Measurements from ENCODE around the gene MAD1L1.

Gene MAD1L1

DNA sequence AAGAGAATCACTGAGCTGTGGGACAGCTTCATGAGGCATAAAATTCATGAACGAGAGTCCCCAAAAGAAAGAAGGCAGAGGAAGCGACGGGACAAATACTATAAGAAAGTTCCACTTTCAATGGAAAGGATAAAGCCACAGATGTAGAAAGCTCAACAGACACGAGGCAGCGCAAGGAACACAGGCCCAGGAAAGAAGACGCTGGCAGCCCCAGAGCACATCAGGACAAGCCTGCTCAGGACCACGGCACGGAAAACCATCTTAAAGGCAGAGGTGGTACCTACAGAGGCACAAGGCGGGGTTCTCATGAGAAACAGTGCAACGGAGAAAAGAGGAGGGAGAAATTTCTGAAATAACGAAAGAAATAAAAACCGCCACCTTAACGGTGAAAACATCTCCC lies 273.4 kb downstream of the MAD1L1 start:
- H3K4me3 ChIP-seq: no peak overlapping the region
- DNase-seq (ENCODE audit: low read depth, low spot score): no peak
- TF ChIP-seq POLR2AphosphoS5 (IDR thresholded peaks at IDR 0.05; ENCODE audit: borderline replicate concordance, low read depth, low read length): no peak
- TF ChIP-seq EZH2 (IDR thresholded peaks at IDR 0.05): no peak
- no peak for TF ChIP-seq FOXP2 (optimal IDR thresholded peaks at IDR 0.05; ENCODE audit: control extremely low read depth, extremely low read length, insufficient read depth)
- H3K27ac ChIP-seq: no peak overlapping the region
- H3K9ac ChIP-seq (ENCODE audit: insufficient read length): no peak overlapping the region
- no peaks in the 10 kb centered on the region for H3K9me3 ChIP-seq (ENCODE audit: low read depth, low read length)
- H3K36me3 ChIP-seq (ENCODE audit: insufficient read depth, low read length): peaks cover 4% of the 10 kb centered on the region; the same call in 1 of the 2 replicates

GRCh38 chr7:1957471-1958225 lies 275.1 kb downstream of the MAD1L1 start:
- no peak for DNase-seq (ENCODE audit: low read depth, low spot score)
- Histone ChIP-seq H3K27ac (no peak overlapping the region), H3K9me3 (ENCODE audit: low read depth, low read length) (no peaks in the 10 kb centered on the region), H3K36me3 (ENCODE audit: insufficient read depth, low read length) (peaks cover 4% of the 10 kb centered on the region; the same call in 1 of the 2 replicates), H3K4me3 (no peak overlapping the region), H3K9ac (ENCODE audit: insufficient read length) (no peak overlapping the region)
- TF ChIP-seq FOXP2 (optimal IDR thresholded peaks at IDR 0.05; ENCODE audit: control extremely low read depth, extremely low read length, insufficient read depth) (no peak), EZH2 (IDR thresholded peaks at IDR 0.05) (no peak), POLR2AphosphoS5 (IDR thresholded peaks at IDR 0.05; ENCODE audit: borderline replicate concordance, low read depth, low read length) (no peak)

DNA sequence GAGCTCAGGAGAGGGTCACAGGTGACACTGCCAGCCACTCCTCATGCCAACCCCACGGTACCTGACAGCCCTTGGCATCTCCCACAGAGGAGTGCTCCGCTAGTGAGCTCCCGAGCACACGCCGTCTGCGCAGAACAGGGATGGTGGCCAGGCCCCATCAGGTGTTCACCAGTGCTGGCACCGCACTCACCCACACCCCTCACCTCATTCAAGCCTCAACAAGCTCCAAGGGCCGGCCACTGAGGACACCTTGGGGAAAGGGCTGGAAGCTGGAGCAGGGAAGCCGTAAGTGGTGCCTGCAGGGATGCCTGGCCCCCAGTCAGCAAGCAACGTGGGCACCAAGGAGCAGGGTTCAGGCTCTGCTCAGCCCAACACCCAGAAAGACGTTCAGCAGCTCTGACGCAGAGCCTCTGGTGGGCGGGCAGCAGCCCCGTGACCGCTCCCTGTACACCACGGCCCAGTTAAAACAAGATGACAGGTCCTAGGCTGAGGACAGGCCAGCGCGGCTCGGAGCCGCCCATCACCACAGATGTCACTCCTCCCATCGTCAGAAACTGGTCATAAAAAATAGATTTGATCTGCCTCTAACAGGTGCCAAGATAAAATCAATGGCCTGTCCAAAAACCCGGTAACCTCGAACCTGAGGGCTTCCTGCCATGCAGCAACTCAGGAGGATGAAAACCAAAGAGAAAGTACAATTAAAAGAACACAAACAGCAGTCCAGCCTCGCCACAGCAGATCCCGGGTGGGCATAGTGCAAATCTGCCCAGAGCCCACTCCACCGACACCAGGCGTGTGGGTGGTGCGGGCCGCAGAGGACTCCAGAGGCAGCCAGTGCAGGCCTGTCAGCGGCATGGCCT lies 275.9 kb downstream of the MAD1L1 start:
- H3K9me3 ChIP-seq (ENCODE audit: low read depth, low read length): no peaks in the 10 kb centered on the region
- peaks cover 2% of the 10 kb centered on the region; the same call in 1 of the 2 replicates for H3K36me3 ChIP-seq (ENCODE audit: insufficient read depth, low read length)
- TF ChIP-seq EZH2 (IDR thresholded peaks at IDR 0.05) (no peak), FOXP2 (optimal IDR thresholded peaks at IDR 0.05; ENCODE audit: control extremely low read depth, extremely low read length, insufficient read depth) (no peak), POLR2AphosphoS5 (IDR thresholded peaks at IDR 0.05; ENCODE audit: borderline replicate concordance, low read depth, low read length) (no peak)
- H3K4me3 ChIP-seq: no peak overlapping the region
- no peak for DNase-seq (ENCODE audit: low read depth, low spot score)
- no peak overlapping the region for H3K9ac ChIP-seq (ENCODE audit: insufficient read length)
- no peak overlapping the region for H3K27ac ChIP-seq

DNA sequence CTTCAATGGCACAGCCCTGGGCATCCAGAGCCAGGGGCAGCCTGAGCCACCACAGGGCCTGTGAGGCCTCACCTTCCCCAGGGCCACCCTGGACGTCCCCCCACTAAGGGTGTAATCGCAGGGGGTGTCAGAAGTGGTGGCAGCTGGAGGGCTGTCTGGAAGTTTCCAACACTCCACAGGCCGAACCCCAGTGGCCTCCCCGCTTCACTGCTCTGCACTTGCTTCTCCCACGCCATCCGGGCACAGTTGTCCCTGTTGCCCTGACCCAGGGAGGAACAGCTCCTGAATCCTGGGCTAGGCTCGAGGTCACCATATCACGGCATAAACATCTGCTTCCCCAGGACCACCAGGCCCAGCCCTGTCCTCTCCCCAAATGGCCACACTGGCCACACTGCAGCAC lies 276.6 kb downstream of the MAD1L1 start:
- H3K36me3 ChIP-seq (ENCODE audit: insufficient read depth, low read length): no peaks in the 10 kb centered on the region
- no peak for TF ChIP-seq FOXP2 (optimal IDR thresholded peaks at IDR 0.05; ENCODE audit: control extremely low read depth, extremely low read length, insufficient read depth)
- TF ChIP-seq POLR2AphosphoS5 (IDR thresholded peaks at IDR 0.05; ENCODE audit: borderline replicate concordance, low read depth, low read length): no peak
- TF ChIP-seq EZH2 (IDR thresholded peaks at IDR 0.05): no peak
- no peaks in the 10 kb centered on the region for H3K9me3 ChIP-seq (ENCODE audit: low read depth, low read length)
- H3K27ac ChIP-seq: no peak overlapping the region
- H3K4me3 ChIP-seq: no peak overlapping the region
- DNase-seq (ENCODE audit: low read depth, low spot score): no peak
- H3K9ac ChIP-seq (ENCODE audit: insufficient read length): no peak overlapping the region

DNA sequence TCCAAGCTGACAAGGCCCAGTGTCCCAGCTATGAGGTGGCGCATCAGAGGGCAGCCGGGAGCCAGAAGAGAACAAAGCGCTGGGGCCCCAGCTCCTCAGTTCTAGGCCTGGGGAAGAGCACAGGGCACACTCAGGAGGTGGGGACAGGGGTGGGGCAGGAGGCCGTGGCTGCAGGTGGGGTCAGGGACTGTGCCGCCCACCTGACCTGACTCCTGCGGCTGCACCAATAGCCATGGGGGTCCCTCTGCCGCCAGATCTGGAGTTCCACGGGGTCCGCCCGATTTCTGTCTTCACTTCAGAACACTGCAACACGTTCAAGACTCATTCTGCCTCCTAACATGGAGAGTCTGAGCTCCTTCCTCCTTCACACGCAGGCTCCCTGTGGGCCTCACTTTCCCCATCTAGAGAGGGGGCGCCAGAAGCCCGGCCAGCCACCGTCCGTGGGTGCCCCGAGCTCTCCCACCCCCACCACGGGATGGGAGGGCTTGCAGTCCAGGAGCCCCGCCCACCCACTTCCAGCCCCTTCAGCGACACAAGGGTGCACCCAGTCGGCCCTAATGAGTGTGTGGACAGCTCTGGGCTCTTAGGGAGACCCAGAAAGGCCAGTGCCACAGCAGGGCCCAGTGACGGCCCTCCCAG lies 278.3 kb downstream of the MAD1L1 start:
- Histone ChIP-seq H3K9ac (ENCODE audit: insufficient read length) (no peak overlapping the region), H3K4me3 (peak overlapping the region; percentile 30; the same call in 1 of the 2 replicates), H3K36me3 (ENCODE audit: insufficient read depth, low read length) (no peaks in the 10 kb centered on the region), H3K9me3 (ENCODE audit: low read depth, low read length) (no peaks in the 10 kb centered on the region), H3K27ac (peak overlapping the region; percentile 71)
- no peak for DNase-seq (ENCODE audit: low read depth, low spot score)
- TF ChIP-seq EZH2 (IDR thresholded peaks at IDR 0.05): no peak
- TF ChIP-seq FOXP2 (optimal IDR thresholded peaks at IDR 0.05; ENCODE audit: control extremely low read depth, extremely low read length, insufficient read depth): no peak
- TF ChIP-seq POLR2AphosphoS5 (IDR thresholded peaks at IDR 0.05; ENCODE audit: borderline replicate concordance, low read depth, low read length): no peak

DNA sequence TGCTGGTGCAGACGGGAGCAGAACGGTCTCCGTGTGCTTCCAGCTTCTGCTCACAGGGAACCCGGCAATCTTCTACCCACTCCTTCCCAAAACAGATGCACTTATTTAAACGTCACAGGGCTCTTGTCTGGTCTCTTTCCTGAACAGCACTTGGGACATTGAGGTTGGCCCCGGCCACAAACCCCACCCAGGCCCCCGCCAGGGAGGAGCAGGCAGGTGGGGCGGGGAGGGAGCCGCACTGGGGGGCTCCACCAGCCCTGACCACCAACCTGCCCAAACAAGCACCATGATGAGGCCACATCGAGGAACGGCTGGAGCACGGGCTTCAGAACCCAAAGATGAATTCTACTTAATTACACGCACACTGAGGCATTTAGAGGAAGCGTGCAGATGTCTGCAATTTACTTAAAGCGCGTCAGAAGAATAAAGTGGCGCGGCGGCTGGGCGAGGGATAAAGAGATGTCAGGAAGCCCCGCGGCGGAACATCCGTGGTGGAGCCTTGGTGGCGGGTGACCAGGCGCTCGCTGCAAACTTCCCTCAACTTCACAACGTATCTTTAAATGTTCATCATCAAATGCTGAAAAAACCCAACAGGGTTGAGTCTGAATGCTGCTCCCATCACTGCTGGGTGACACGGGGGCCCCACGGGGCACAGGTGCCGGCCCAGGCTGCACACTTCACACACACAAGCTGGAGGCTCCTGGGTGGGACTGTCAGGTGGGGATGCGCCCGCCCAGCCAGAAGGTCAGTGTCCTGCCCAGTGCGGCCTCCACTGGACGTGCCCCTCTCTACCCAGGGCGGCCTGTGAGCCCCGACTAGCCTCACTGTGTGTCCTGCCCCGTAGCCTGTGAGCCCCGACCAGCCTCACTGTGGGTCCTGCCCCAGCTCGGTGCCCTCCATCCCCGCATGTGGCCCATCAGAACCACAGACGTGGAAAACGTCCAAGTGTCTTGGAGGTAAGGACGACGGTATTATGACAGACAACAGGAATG lies 279.2 kb downstream of the MAD1L1 start:
- Histone ChIP-seq H3K9ac (ENCODE audit: insufficient read length) (no peak overlapping the region), H3K4me3 (no peak overlapping the region), H3K27ac (no peak overlapping the region), H3K9me3 (ENCODE audit: low read depth, low read length) (no peaks in the 10 kb centered on the region), H3K36me3 (ENCODE audit: insufficient read depth, low read length) (no peaks in the 10 kb centered on the region)
- no peak for DNase-seq (ENCODE audit: low read depth, low spot score)
- TF ChIP-seq POLR2AphosphoS5 (IDR thresholded peaks at IDR 0.05; ENCODE audit: borderline replicate concordance, low read depth, low read length): no peak
- TF ChIP-seq EZH2 (IDR thresholded peaks at IDR 0.05): no peak
- no peak for TF ChIP-seq FOXP2 (optimal IDR thresholded peaks at IDR 0.05; ENCODE audit: control extremely low read depth, extremely low read length, insufficient read depth)

GRCh38 chr7:1952781-1953180 lies 280.0 kb downstream of the MAD1L1 start:
- Histone ChIP-seq H3K27ac (no peak overlapping the region), H3K9me3 (ENCODE audit: low read depth, low read length) (no peaks in the 10 kb centered on the region), H3K4me3 (no peak overlapping the region), H3K36me3 (ENCODE audit: insufficient read depth, low read length) (no peaks in the 10 kb centered on the region), H3K9ac (ENCODE audit: insufficient read length) (no peak overlapping the region)
- TF ChIP-seq FOXP2 (optimal IDR thresholded peaks at IDR 0.05; ENCODE audit: control extremely low read depth, extremely low read length, insufficient read depth): no peak
- TF ChIP-seq POLR2AphosphoS5 (IDR thresholded peaks at IDR 0.05; ENCODE audit: borderline replicate concordance, low read depth, low read length): no peak
- DNase-seq (ENCODE audit: low read depth, low spot score): no peak
